Calu3 (cell line): ENCODE results near the gene CTCF. TPM values are rescaled to one million over a fixed set of nuclear protein-coding genes. Genes with fewer than 3 reads are reported as not detected.

Experiments used
- BruUV-seq: library from RNA; stranded (reverse); fragments of 400-500 nt; replicated peaks from 2 replicates; lab custom pipeline; 2021; lab: Mats Ljungman, UMichigan
- CTCF ChIA-PET: fragments of 300-600 bp; sonication (Branson Sonifier 250); formaldehyde crosslinking; loops from one replicate; lab custom pipeline; 2022; ENCODE audit warnings: antibody characterized with exemption; lab: Charles Lee
- DNase-seq: peaks from one replicate; pipeline ENCODE4 v3.0.0; 2022
- H3K27ac Mint-ChIP-seq: one replicate; pipeline ENCODE4 v1.8.0; 2022; ENCODE audit warnings: mixed read lengths; ENCODE audit not compliant: unreplicated experiment
- H3K27me3 Mint-ChIP-seq: one replicate; pipeline ENCODE4 v1.8.0; 2022; ENCODE audit warnings: mixed read lengths; ENCODE audit not compliant: unreplicated experiment
- H3K36me3 Mint-ChIP-seq: one replicate; pipeline ENCODE4 v1.8.0; 2022; ENCODE audit warnings: mild to moderate bottlenecking, moderate library complexity, mixed read lengths; ENCODE audit not compliant: insufficient read depth, unreplicated experiment
- H3K4me1 Mint-ChIP-seq: one replicate; pipeline ENCODE4 v1.8.0; 2022; ENCODE audit warnings: mild to moderate bottlenecking, low read depth, mixed read lengths; ENCODE audit not compliant: unreplicated experiment
- H3K4me3 Mint-ChIP-seq: one replicate; pipeline ENCODE4 v1.8.0; 2022; ENCODE audit warnings: mild to moderate bottlenecking, low read depth, moderate library complexity, mixed read lengths; ENCODE audit not compliant: unreplicated experiment
- H3K9me3 Mint-ChIP-seq: one replicate; pipeline ENCODE4 v1.8.0; 2022; ENCODE audit warnings: low read depth, mixed read lengths; ENCODE audit not compliant: unreplicated experiment
- CTCF ChIP-seq: fragments of 200-600 bp; IDR thresholded peaks from one replicate; pipeline ENCODE4 v1.8.0; 2022; ENCODE audit warnings: antibody characterized with exemption; ENCODE audit not compliant: unreplicated experiment
- intact Hi-C: fragments of 100-400 bp; cut with micrococcal nuclease; formaldehyde crosslinking; loops from one replicate; pipeline ENCODE4 v1.10.0; 2022; ENCODE audit not compliant: unreplicated experiment
- total RNA-seq: library from RNA; stranded (reverse); gene quantifications from 2 replicates; pipeline ENCODE4 v1.2.3, GENCODE V29; 2022

CTCF gene
- total RNA-seq, 1 experiment from 2014 or later = 52.1 TPM

GRCh38 chr16:67548265-67549126 is 13.8 kb upstream of the CTCF start:
- no peak overlapping the region for H3K27ac Mint-ChIP-seq
- CTCF ChIA-PET = interaction anchor here (0.7 to 2.3 kb wide), 5 partner anchors 8 to 258 kb away, joined by 3 to 21 read pairs (median 13); partner anchors contain the start of genes CTCF, RANBP10 and TSNAXIP1
- no peak for TF ChIP-seq CTCF
- no peak for DNase-seq
- peaks cover 7% of the 10 kb centered on the region for H3K4me1 Mint-ChIP-seq
- BruUV-seq = no TSS peak
- no peaks in the 10 kb centered on the region for H3K9me3 Mint-ChIP-seq
- H3K27me3 Mint-ChIP-seq = no peaks in the 10 kb centered on the region
- intact Hi-C loops = loop anchor here (5.0 kb wide), 1 partner anchor 119 kb away; the partner anchor contains the start of genes C16orf86 and ENKD1
- H3K36me3 Mint-ChIP-seq = peaks cover 52% of the 10 kb centered on the region
- no peak overlapping the region for H3K4me3 Mint-ChIP-seq

GRCh38 chr16:67549240-67549639 is 13.1 kb upstream of the CTCF start:
- peaks cover 46% of the 10 kb centered on the region for H3K36me3 Mint-ChIP-seq
- H3K4me1 Mint-ChIP-seq = peaks cover 7% of the 10 kb centered on the region
- H3K4me3 Mint-ChIP-seq = no peak overlapping the region
- intact Hi-C loops = loop anchor here (5.0 kb wide), 1 partner anchor 118 kb away; the partner anchor contains the start of genes C16orf86 and ENKD1
- no peak for TF ChIP-seq CTCF
- DNase-seq = no peak
- H3K27me3 Mint-ChIP-seq = no peaks in the 10 kb centered on the region
- H3K27ac Mint-ChIP-seq = no peak overlapping the region
- no peaks in the 10 kb centered on the region for H3K9me3 Mint-ChIP-seq
- CTCF ChIA-PET = no interaction called here
- BruUV-seq = no TSS peak

GRCh38 chr16:67549936-67550335 is 12.4 kb upstream of the CTCF start:
- intact Hi-C loops = loop anchor here (5.0 kb wide), 1 partner anchor 117 kb away; the partner anchor contains the start of genes C16orf86 and ENKD1
- H3K27me3 Mint-ChIP-seq = no peaks in the 10 kb centered on the region
- no peak for DNase-seq
- H3K4me3 Mint-ChIP-seq = no peak overlapping the region
- CTCF ChIA-PET = no interaction called here
- peaks cover 7% of the 10 kb centered on the region for H3K4me1 Mint-ChIP-seq
- no TSS peak for BruUV-seq
- peaks cover 39% of the 10 kb centered on the region for H3K36me3 Mint-ChIP-seq
- H3K9me3 Mint-ChIP-seq = no peaks in the 10 kb centered on the region
- no peak for TF ChIP-seq CTCF
- no peak overlapping the region for H3K27ac Mint-ChIP-seq

GRCh38 chr16:67551091-67551490 is 11.2 kb upstream of the CTCF start:
- no TSS peak for BruUV-seq
- TF ChIP-seq CTCF = no peak
- Mint-ChIP-seq H3K9me3 (no peaks in the 10 kb centered on the region), H3K4me3 (no peak overlapping the region), H3K27me3 (no peaks in the 10 kb centered on the region), H3K27ac (no peak overlapping the region), H3K4me1 (peaks cover 17% of the 10 kb centered on the region), H3K36me3 (peaks cover 38% of the 10 kb centered on the region)
- intact Hi-C loops = no loop called here
- DNase-seq = no peak
- CTCF ChIA-PET = no interaction called here
